Mucosa of stomach (tissue), 1 donor: ENCODE measurements around the gene NEK1.
"Not testable (repeated sequence)": the region's sequence is repeated elsewhere in the genome, so short reads cannot be mapped to it uniquely, and the experiment has no call there.

ENCODE experiments used
- H3K27me3 ChIP-seq: one replicate; pipeline ENCODE4 v1.7.0; 2013; ENCODE audit warnings: mild to moderate bottlenecking, low read length; ENCODE audit not compliant: control insufficient read depth, insufficient read depth
- H3K36me3 ChIP-seq: one replicate; pipeline ENCODE4 v1.7.0; 2013; ENCODE audit warnings: low read length; ENCODE audit not compliant: control insufficient read depth, insufficient read depth
- H3K4me1 ChIP-seq: one replicate; pipeline ENCODE4 v1.7.0; 2013; ENCODE audit warnings: mild to moderate bottlenecking, low read length; ENCODE audit not compliant: control insufficient read depth, insufficient read depth
- H3K4me3 ChIP-seq: one replicate; pipeline ENCODE4 v1.7.0; 2013; ENCODE audit warnings: low read length
- H3K9ac ChIP-seq: one replicate; pipeline ENCODE4 v1.7.0; 2013; ENCODE audit warnings: mild to moderate bottlenecking, low read length, moderate library complexity
- H3K9me3 ChIP-seq: one replicate; pipeline ENCODE4 v1.7.0; 2013; ENCODE audit warnings: mild to moderate bottlenecking, low read length, moderate library complexity; ENCODE audit not compliant: control insufficient read depth
- donor health status: Pancreatic carcinoma.

Gene NEK1

GRCh38 chr4:169499907-169500306 lies 112.5 kb downstream of the NEK1 start:
- H3K9me3 ChIP-seq, H3K36me3 ChIP-seq, H3K27me3 ChIP-seq, H3K9ac ChIP-seq, H3K4me1 ChIP-seq, H3K4me3 ChIP-seq: not testable (repeated sequence)

GRCh38 chr4:169494234-169494633 lies 118.1 kb downstream of the NEK1 start:
- not testable (repeated sequence) for H3K27me3 ChIP-seq, H3K9me3 ChIP-seq, H3K9ac ChIP-seq, H3K4me1 ChIP-seq, H3K36me3 ChIP-seq, H3K4me3 ChIP-seq

GRCh38 chr4:169493164-169493524 lies 119.2 kb downstream of the NEK1 start:
- Histone ChIP-seq H3K4me1 (no peaks in the 10 kb centered on the region), H3K9me3 (no peaks in the 10 kb centered on the region), H3K36me3 (no peaks in the 10 kb centered on the region), H3K27me3 (no peaks in the 10 kb centered on the region), H3K9ac (no peak overlapping the region), H3K4me3 (no peak overlapping the region)

GRCh38 chr4:169492436-169493163 lies 119.8 kb downstream of the NEK1 start:
- Histone ChIP-seq H3K9ac (no peak overlapping the region), H3K4me1 (no peaks in the 10 kb centered on the region), H3K27me3 (no peaks in the 10 kb centered on the region), H3K4me3 (no peak overlapping the region), H3K36me3 (no peaks in the 10 kb centered on the region), H3K9me3 (no peaks in the 10 kb centered on the region)

- no peaks in the 10 kb centered on the region for H3K36me3 ChIP-seq
- no peaks in the 10 kb centered on the region for H3K9me3 ChIP-seq
- H3K9ac ChIP-seq: no peak overlapping the region
- no peaks in the 10 kb centered on the region for H3K27me3 ChIP-seq
- H3K4me3 ChIP-seq: no peak overlapping the region
- H3K4me1 ChIP-seq: no peaks in the 10 kb centered on the region
Observed at GRCh38 chr4:169491211-169491610, 121.2 kb downstream of the NEK1 start.

GRCh38 chr4:169489306-169489705 lies 123.1 kb downstream of the NEK1 start:
- H3K36me3 ChIP-seq: no peaks in the 10 kb centered on the region
- no peak overlapping the region for H3K9ac ChIP-seq
- H3K4me3 ChIP-seq: no peak overlapping the region
- no peaks in the 10 kb centered on the region for H3K9me3 ChIP-seq
- H3K4me1 ChIP-seq: no peaks in the 10 kb centered on the region
- H3K27me3 ChIP-seq: no peaks in the 10 kb centered on the region

GRCh38 chr4:169485791-169486742 lies 126.3 kb downstream of the NEK1 start:
- H3K4me1 ChIP-seq: no peaks in the 10 kb centered on the region
- no peak overlapping the region for H3K4me3 ChIP-seq
- H3K9me3 ChIP-seq: no peaks in the 10 kb centered on the region
- no peaks in the 10 kb centered on the region for H3K27me3 ChIP-seq
- H3K36me3 ChIP-seq: no peaks in the 10 kb centered on the region
- no peak overlapping the region for H3K9ac ChIP-seq

- Histone ChIP-seq H3K9me3 (no peaks in the 10 kb centered on the region), H3K4me3 (no peak overlapping the region), H3K36me3 (no peaks in the 10 kb centered on the region), H3K4me1 (no peaks in the 10 kb centered on the region), H3K9ac (no peak overlapping the region), H3K27me3 (no peaks in the 10 kb centered on the region)
Observed at GRCh38 chr4:169485086-169485485, 127.3 kb downstream of the NEK1 start.

- Histone ChIP-seq H3K36me3 (no peaks in the 10 kb centered on the region), H3K9ac (no peak overlapping the region)
Observed at GRCh38 chr4:169484485-169484884, 127.9 kb downstream of the NEK1 start.

GRCh38 chr4:169464080-169464479 lies 148.3 kb downstream of the NEK1 start:
- Histone ChIP-seq H3K9me3 (no peaks in the 10 kb centered on the region), H3K36me3 (no peaks in the 10 kb centered on the region), H3K4me1 (peaks cover 7% of the 10 kb centered on the region), H3K9ac (no peak overlapping the region), H3K4me3 (no peak overlapping the region), H3K27me3 (no peaks in the 10 kb centered on the region)

More at GRCh38 chr4:169484485-169484884, 127.9 kb downstream of the NEK1 start:
- no peaks in the 10 kb centered on the region for H3K27me3 ChIP-seq
- H3K4me3 ChIP-seq: no peak overlapping the region
- H3K9me3 ChIP-seq: no peaks in the 10 kb centered on the region
- H3K4me1 ChIP-seq: no peaks in the 10 kb centered on the region

- no peaks in the 10 kb centered on the region for H3K36me3 ChIP-seq
- H3K27me3 ChIP-seq: no peaks in the 10 kb centered on the region
Observed at GRCh38 chr4:169460081-169460480, 152.3 kb downstream of the NEK1 start.

GRCh38 chr4:169458575-169458974 lies 153.8 kb downstream of the NEK1 start:
- H3K27me3 ChIP-seq: no peaks in the 10 kb centered on the region
- no peak overlapping the region for H3K9ac ChIP-seq
- no peak overlapping the region for H3K4me3 ChIP-seq
- no peaks in the 10 kb centered on the region for H3K4me1 ChIP-seq
- no peaks in the 10 kb centered on the region for H3K9me3 ChIP-seq
- no peaks in the 10 kb centered on the region for H3K36me3 ChIP-seq

More at GRCh38 chr4:169460081-169460480, 152.3 kb downstream of the NEK1 start:
- Histone ChIP-seq H3K9me3 (no peaks in the 10 kb centered on the region), H3K9ac (no peak overlapping the region), H3K4me3 (no peak overlapping the region), H3K4me1 (peaks cover 7% of the 10 kb centered on the region)
